Daoy (cell line): Measurements from ENCODE around the gene TIE1. TPM values are rescaled to one million over a fixed set of nuclear protein-coding genes. Genes with fewer than 3 reads are reported as not detected.

ENCODE experiments used
- DNase-seq: peaks from one replicate; pipeline ENCODE4 v3.0.0-alpha.2; 2015; ENCODE audit warnings: low read depth
- total RNA-seq: library from RNA; depleted of rRNA; stranded (reverse); fragments of >200 nt; shearing (Covaris generic); gene quantifications from 2 replicates; pipeline ENCODE4 v1.2.3, GENCODE V29; 2014

TIE1 gene
- total RNA-seq, 1 experiment from 2014 or later = 50.3 TPM

DNA sequence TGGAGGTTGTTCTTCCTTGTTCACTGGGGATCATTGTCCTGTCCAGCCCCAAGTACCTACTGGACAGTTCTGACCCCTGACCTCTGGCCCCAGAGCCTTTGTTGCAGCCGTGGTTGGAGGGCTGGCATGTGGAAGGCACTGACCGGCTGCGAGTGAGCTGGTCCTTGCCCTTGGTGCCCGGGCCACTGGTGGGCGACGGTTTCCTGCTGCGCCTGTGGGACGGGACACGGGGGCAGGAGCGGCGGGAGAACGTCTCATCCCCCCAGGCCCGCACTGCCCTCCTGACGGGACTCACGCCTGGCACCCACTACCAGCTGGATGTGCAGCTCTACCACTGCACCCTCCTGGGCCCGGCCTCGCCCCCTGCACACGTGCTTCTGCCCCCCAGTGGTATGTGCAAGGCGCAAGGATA lies 11.4 kb downstream of the TIE1 start:
- no peak for DNase-seq

DNA sequence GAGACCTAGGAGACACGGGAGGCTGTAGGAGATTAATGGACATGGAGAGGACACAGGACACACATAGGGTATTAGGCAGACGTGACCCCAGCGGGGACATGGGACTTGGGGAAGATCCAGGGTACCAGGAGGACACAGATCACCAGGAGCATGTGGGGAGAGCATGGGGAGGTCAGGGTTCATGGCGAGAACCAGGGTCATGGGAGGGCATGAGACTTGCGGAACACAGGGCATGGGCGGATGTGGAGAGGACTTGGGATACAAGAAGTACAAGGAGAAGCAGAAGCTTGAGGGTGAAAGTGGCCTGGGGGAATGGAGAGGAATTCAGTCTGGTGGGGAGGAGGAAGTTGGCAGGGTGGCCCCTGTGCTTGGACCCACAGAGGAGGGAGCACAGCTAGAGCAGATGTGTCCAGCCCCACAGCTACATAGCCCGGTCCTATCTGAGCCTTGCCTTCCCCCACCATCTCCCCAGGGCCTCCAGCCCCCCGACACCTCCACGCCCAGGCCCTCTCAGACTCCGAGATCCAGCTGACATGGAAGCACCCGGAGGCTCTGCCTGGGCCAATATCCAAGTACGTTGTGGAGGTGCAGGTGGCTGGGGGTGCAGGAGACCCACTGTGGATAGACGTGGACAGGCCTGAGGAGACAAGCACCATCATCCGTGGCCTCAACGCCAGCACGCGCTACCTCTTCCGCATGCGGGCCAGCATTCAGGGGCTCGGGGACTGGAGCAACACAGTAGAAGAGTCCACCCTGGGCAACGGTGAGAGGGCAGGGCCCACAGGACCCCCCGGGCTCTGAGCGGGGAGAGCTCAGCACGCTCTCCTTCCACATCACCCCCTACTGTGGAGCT lies 12.1 kb downstream of the TIE1 start:
- DNase-seq = no peak

GRCh38 chr1:43313771-43314170 lies 13.0 kb downstream of the TIE1 start:
- DNase-seq = no peak

DNA sequence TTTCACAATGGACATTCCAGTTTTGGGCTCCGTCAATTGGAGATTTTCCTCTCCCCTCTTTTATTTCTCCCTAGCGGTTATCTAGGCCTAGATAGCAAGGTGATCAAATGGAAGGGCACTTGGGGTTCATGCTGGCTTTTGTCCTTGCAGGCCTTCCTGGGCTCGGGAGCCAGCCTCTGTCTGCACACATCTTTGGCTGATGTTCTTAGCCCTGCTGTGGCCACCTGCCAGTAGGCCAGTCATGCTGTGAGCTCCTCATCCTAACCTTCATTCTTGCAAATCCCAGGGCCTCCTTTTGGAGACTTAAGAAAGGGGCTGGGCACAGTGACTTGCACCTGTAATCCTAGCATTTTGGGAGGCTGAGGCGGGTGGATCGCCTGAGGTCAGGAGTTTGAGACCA lies 13.5 kb downstream of the TIE1 start:
- no peak for DNase-seq

- no peak for DNase-seq
These were observed 14.7 kb downstream of the TIE1 start for GRCh38 chr1:43315481-43315880.

DNA sequence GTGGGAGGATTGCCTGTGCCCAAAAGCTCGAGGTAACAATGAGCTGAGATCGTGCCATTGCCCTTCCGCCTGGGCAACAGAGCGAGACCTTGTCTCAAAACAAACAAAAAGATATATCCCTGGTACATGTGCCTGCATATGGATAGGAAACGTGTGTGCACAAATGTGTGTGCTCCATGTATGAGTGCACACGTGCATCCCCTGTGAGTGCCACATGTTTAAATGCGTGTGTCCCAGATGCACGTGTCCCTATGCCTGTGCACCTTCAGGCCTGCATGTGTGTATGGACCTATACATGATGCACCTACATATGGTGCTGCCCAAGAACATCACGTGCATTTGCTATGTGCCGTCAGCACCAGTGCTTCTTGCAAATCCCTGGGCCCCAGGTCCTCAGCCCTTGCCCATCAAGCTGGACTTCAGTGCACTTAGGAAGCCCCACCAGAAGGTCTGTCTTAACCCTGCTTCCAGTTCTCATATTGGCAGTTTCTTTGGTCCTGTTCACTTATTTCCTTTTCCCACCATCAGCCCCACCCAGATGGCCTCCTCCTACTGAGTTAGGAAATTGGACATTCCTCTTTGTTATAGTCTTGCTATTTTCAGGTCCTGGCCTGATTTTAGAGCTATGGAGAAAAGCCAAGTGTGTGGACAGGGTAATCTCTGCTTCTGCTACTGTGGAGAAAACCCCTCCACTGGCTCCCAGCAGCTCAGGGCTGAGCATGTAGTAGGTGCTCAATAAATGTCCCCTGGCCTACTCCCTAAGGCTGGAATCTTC lies 15.4 kb downstream of the TIE1 start:
- no peak for DNase-seq

DNA sequence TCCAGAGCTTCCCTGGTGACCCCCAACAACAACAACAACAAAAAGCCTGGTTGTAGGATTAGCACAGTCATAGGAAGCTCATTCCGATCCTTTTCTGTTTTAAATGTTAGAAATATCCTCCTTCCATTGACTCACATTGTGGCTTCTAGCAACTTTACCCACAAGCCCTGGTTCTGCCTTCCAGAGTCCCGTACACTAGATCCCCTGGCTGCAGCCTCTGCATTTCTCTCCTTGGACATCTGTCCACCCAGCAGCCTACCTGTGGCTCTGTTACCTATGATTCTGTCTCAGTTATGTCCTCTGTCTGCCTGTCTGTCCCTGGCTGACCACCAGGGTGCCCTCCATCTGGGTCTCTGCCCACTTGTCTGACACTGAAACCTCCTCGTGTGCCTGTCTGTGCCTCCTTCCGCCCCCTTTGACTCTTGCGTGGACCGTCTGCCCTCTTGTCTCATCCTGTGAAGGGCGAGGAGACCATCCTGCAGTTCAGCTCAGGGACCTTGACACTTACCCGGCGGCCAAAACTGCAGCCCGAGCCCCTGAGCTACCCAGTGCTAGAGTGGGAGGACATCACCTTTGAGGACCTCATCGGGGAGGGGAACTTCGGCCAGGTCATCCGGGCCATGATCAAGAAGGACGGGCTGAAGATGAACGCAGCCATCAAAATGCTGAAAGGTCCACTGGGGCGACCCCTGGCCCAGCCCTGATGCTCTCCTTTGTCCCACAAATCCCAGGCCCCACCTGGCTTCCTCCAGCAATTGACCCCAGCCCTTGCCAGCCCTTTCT lies 16.1 kb downstream of the TIE1 start:
- DNase-seq = no peak

GRCh38 chr1:43317817-43318471 lies 17.2 kb downstream of the TIE1 start:
- DNase-seq = no peak

GRCh38 chr1:43318831-43319230 lies 18.0 kb downstream of the TIE1 start:
- DNase-seq = no peak

DNA sequence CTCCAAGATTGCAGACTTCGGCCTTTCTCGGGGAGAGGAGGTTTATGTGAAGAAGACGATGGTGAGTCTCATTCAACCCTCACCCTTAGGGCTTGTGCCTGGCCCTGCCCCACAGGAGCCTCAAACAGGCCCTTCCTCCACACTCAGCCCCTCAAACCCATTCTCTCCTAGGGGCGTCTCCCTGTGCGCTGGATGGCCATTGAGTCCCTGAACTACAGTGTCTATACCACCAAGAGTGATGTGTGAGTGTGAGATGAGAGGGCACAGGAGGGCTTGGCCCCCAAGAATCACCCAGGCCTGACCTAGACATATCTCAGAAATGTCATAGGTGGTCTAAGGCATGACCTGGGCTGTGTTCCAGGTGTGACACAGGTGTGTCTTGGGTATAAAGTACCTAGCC lies 18.5 kb downstream of the TIE1 start:
- no peak for DNase-seq

GRCh38 chr1:43319766-43320165 lies 19.0 kb downstream of the TIE1 start:
- DNase-seq = no peak

DNA sequence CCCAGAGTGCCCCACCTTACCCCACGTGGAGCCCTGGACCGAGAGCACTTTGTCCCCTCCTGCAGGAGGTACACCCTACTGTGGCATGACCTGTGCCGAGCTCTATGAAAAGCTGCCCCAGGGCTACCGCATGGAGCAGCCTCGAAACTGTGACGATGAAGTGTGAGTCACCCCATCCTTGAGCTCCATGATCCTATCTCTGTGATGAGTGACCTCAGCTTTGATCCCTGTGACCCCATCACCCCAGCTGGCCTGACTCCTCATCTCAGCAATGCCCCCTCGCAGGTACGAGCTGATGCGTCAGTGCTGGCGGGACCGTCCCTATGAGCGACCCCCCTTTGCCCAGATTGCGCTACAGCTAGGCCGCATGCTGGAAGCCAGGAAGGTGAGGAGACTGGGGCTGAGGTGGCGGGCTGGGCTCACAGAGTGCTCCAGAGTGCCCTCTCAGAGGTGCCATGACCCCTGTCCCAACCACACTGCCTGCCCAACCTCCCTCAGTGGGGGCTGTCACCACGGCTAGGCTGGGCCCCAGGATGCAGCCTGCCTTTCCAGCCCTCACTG lies 20.6 kb downstream of the TIE1 start:
- DNase-seq = no peak

- no peak for DNase-seq
These were observed 21.7 kb downstream of the TIE1 start for GRCh38 chr1:43322506-43322905.

- DNase-seq = no peak
These were observed 24.0 kb downstream of the TIE1 start for GRCh38 chr1:43324810-43325209.

DNA sequence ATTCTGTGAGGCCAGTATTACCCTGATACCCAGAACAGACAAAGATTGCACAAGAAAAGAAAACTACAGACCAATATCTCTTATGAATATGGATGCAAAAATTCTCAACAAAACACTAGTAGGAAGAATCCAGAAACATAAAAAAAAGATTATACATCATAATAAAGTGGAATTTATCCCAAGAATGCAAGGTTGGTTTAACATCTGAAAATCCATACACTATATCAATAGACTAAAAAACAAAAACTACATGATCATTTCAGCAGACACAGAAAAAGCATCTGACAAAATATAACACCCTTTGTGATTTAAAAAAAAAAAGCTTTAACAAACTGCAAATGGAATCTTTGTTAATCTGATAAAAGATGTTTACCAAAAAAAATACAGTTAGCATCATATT lies 24.6 kb downstream of the TIE1 start:
- DNase-seq = no peak

- no peak for DNase-seq
These were observed 26.9 kb downstream of the TIE1 start for GRCh38 chr1:43327549-43328292.

- DNase-seq = peak; percentile 95
These were observed 29.4 kb downstream of the TIE1 start for GRCh38 chr1:43329995-43330751.

DNA sequence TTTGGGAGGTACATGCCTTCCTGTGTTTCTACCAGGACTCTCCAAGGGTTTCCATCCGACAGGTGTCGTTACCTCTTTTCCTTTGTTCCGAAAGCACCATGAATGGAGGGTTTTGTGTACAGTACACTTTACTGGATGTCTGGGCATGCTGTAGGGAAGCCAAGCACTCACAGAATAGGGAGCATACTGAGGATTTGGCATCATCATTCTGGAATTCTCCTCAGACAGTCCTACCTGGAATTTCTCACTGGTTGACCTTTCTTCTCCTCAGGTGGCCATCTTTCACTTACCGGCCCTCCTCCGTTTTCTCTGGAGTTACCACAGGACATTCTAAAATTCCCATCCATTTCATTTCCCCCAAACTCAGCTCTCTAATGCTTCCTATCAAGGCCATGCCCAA lies 30.9 kb downstream of the TIE1 start:
- DNase-seq = no peak

- no peak for DNase-seq
These were observed 33.8 kb downstream of the TIE1 start for GRCh38 chr1:43334453-43335205.
